HG02870 (cell line): ENCODE measurements around the gene DPH5.
"Not testable (repeated sequence)": the region's sequence is repeated elsewhere in the genome, so short reads cannot be mapped to it uniquely, and the experiment has no call there.

Experiments used
- ATAC-seq: cut with Tn5 transposase; IDR thresholded peaks from one replicate; pipeline ENCODE4 v1.9.1; 2021; ENCODE audit warnings: mild to moderate bottlenecking, moderate library complexity; ENCODE audit not compliant: unreplicated experiment

The DPH5 gene

GRCh38 chr1:101025657-101026429, at the start of gene DPH5:
TSS of gene DPH5 (minus strand) at chr1:101025784. CDS start at chr1:101025443, 341 bp downstream.
- peak; percentile 76 for ATAC-seq

- no peak for ATAC-seq
Observed at GRCh38 chr1:101073836-101074235, 48.3 kb upstream of the DPH5 start.

- ATAC-seq: no peak
Observed at GRCh38 chr1:101071470-101071891, 45.9 kb upstream of the DPH5 start.

GRCh38 chr1:101069158-101069557, 43.6 kb upstream of the DPH5 start:
- no peak for ATAC-seq

GRCh38 chr1:101066937-101067335, 41.4 kb upstream of the DPH5 start:
- ATAC-seq: not testable (repeated sequence)

GRCh38 chr1:101066260-101066936, 40.8 kb upstream of the DPH5 start:
- ATAC-seq: no peak

- ATAC-seq: peak; percentile 48
Observed at GRCh38 chr1:101065575-101065974, 40.0 kb upstream of the DPH5 start.

GRCh38 chr1:101064697-101065096, 39.1 kb upstream of the DPH5 start:
- no peak for ATAC-seq

- ATAC-seq: peak; percentile 66
Observed at GRCh38 chr1:101060992-101061391, 35.4 kb upstream of the DPH5 start.

GRCh38 chr1:101059945-101060542, 34.5 kb upstream of the DPH5 start:
- ATAC-seq: no peak

- no peak for ATAC-seq
Observed at GRCh38 chr1:101055623-101056022, 30.0 kb upstream of the DPH5 start.

GRCh38 chr1:101051688-101052638, 26.4 kb upstream of the DPH5 start:
- ATAC-seq: peak; percentile 88

- ATAC-seq: no peak
Observed at GRCh38 chr1:101050869-101051268, 25.3 kb upstream of the DPH5 start.

GRCh38 chr1:101044749-101045148, 19.2 kb upstream of the DPH5 start:
- ATAC-seq: no peak

GRCh38 chr1:101044259-101044658, 18.7 kb upstream of the DPH5 start:
- ATAC-seq: no peak

GRCh38 chr1:101043776-101044175, 18.2 kb upstream of the DPH5 start:
- no peak for ATAC-seq

- no peak for ATAC-seq
Observed at GRCh38 chr1:101041300-101041699, 15.7 kb upstream of the DPH5 start.

GRCh38 chr1:101040666-101041065, 15.1 kb upstream of the DPH5 start:
- ATAC-seq: no peak

GRCh38 chr1:101039245-101039644, 13.7 kb upstream of the DPH5 start:
- no peak for ATAC-seq

GRCh38 chr1:101037316-101037715, 11.7 kb upstream of the DPH5 start:
- ATAC-seq: no peak

- ATAC-seq: no peak
Observed at GRCh38 chr1:101033017-101033416, 7.4 kb upstream of the DPH5 start.
